Neural cell (in vitro differentiated cells): ENCODE data around the gene METTL14. TPM values are rescaled to one million over a fixed set of nuclear protein-coding genes. Genes with fewer than 3 reads are reported as not detected.

Experiments
- H2AFZ ChIP-seq: fragments of 200-600, 300-800 bp; sonication (generic), shearing (Covaris generic); 2 replicates; pipeline ENCODE4 v1.6.0; 2014; ENCODE audit warnings: low read depth, mild to moderate bottlenecking, antibody characterized with exemption, low read length, moderate library complexity
- H3F3A ChIP-seq: fragments of 200-600 bp; shearing (Covaris generic); 2 replicates; pipeline ENCODE4 v1.6.1; 2016; ENCODE audit warnings: mild to moderate bottlenecking, moderate library complexity, mixed read lengths, antibody characterized with exemption, low read length; ENCODE audit not compliant: insufficient read depth, poor library complexity, severe bottlenecking
- H3K27ac ChIP-seq: fragments of 200-600, 300-800 bp; sonication (generic), shearing (Covaris generic); 2 replicates; pipeline ENCODE4 v1.5.1; 2014; ENCODE audit warnings: mild to moderate bottlenecking, low read length, moderate library complexity
- H3K27me3 ChIP-seq: fragments of 300-800, 200-600 bp; sonication (generic), shearing (Covaris generic); 2 replicates; pipeline ENCODE4 v1.6.0; 2014; ENCODE audit warnings: mild to moderate bottlenecking, low read depth, low read length, moderate library complexity; ENCODE audit not compliant: insufficient read depth
- H3K36me3 ChIP-seq: fragments of 300-800, 200-600 bp; sonication (generic), shearing (Covaris generic); 2 replicates; pipeline ENCODE4 v1.5.1; 2014; ENCODE audit warnings: mild to moderate bottlenecking, antibody characterized with exemption, low read length, moderate library complexity; ENCODE audit not compliant: insufficient read depth
- H3K4me2 ChIP-seq: fragments of 300-800, 200-600 bp; sonication (generic), shearing (Covaris generic); 2 replicates; pipeline ENCODE4 v1.6.0; 2014; ENCODE audit warnings: mild to moderate bottlenecking, low read length
- H3K4me3 ChIP-seq: fragments of 300-800, 200-600 bp; sonication (generic), shearing (Covaris generic); 2 replicates; pipeline ENCODE4 v1.5.1; 2014; ENCODE audit warnings: mild to moderate bottlenecking, low read length, moderate library complexity
- H3K79me2 ChIP-seq: fragments of 200-600 bp; shearing (Covaris generic); replicated peaks from 2 replicates; pipeline ENCODE4 v1.6.0; 2014; ENCODE audit warnings: mild to moderate bottlenecking, low read length, moderate library complexity; ENCODE audit not compliant: insufficient read depth
- H3K9ac ChIP-seq: fragments of 300-800, 200-600 bp; sonication (generic), shearing (Covaris generic); 2 replicates; pipeline ENCODE4 v1.6.1; 2016; ENCODE audit warnings: mild to moderate bottlenecking, low read length, mixed read lengths
- H3K9me2 ChIP-seq: fragments of 200-600 bp; shearing (Covaris generic); 2 replicates; pipeline ENCODE4 v1.6.1; 2016; ENCODE audit warnings: mild to moderate bottlenecking, low read length, mixed read lengths; ENCODE audit not compliant: insufficient read depth
- H3K9me3 ChIP-seq: fragments of 200-600, 300-800 bp; sonication (generic), shearing (Covaris generic); 2 replicates; pipeline ENCODE4 v1.6.1; 2016; ENCODE audit warnings: mild to moderate bottlenecking, mixed run types, low read length, moderate library complexity, mixed read lengths
- H4K20me1 ChIP-seq: fragments of 200-600 bp; shearing (Covaris generic); 2 replicates; pipeline ENCODE4 v1.6.1; 2016; ENCODE audit warnings: mild to moderate bottlenecking, mixed run types; ENCODE audit not compliant: insufficient read depth
- EP300 ChIP-seq: fragments of 450-650 bp; conservative IDR thresholded peaks from 2 replicates; pipeline ENCODE4 v1.6.1; 2014; ENCODE audit warnings: antibody characterized with exemption, mild to moderate bottlenecking, moderate library complexity; ENCODE audit not compliant: poor library complexity, severe bottlenecking
- EZH2 ChIP-seq: fragments of 200-600, 300-800 bp; shearing (Covaris generic), sonication (generic); IDR thresholded peaks from 2 replicates; pipeline ENCODE4 v1.6.1; 2014; ENCODE audit warnings: antibody characterized with exemption, low read length, borderline replicate concordance, mild to moderate bottlenecking; ENCODE audit not compliant: insufficient read depth, poor library complexity, severe bottlenecking
- MXI1 ChIP-seq: fragments of 450-650 bp; conservative IDR thresholded peaks from 2 replicates; pipeline ENCODE4 v1.6.1; 2014; ENCODE audit warnings: antibody characterized with exemption, mild to moderate bottlenecking; ENCODE audit not compliant: poor library complexity, severe bottlenecking
- POLR2AphosphoS5 ChIP-seq: IDR thresholded peaks from 2 replicates; pipeline ENCODE4 v1.6.1; 2012
- RAD21 ChIP-seq: fragments of 450-650 bp; conservative IDR thresholded peaks from 2 replicates; pipeline ENCODE4 v1.6.1; 2014; ENCODE audit warnings: antibody characterized with exemption, mild to moderate bottlenecking, moderate library complexity
- SMC3 ChIP-seq: fragments of 450-650 bp; conservative IDR thresholded peaks from 2 replicates; pipeline ENCODE4 v1.6.1; 2014; ENCODE audit warnings: antibody characterized with exemption, mild to moderate bottlenecking, moderate library complexity; ENCODE audit not compliant: poor library complexity
- TAF1 ChIP-seq: IDR thresholded peaks from 2 replicates; pipeline ENCODE4 v1.6.1; 2012; ENCODE audit warnings: low read depth
- polyA plus RNA-seq: library from polyadenylated mRNA; depleted of rRNA; stranded (reverse); fragments of >200 nt; gene quantifications from 2 replicates; pipeline ENCODE4 v1.2.3, GENCODE V29; 2014
- TF ChIP-seq, protein P1 (sequence below): fragments of 450-650 bp; IDR thresholded peaks from 2 replicates; pipeline ENCODE4 v1.5.1; 2014; ENCODE audit warnings: antibody characterized with exemption, mild to moderate bottlenecking, moderate library complexity; ENCODE audit not compliant: poor library complexity, severe bottlenecking
- TF ChIP-seq, protein P2 (sequence below): IDR thresholded peaks from 2 replicates; pipeline ENCODE4 v1.6.1; 2012; ENCODE audit warnings: borderline replicate concordance

Gene METTL14
- polyA plus RNA-seq, 1 donor from 2014 or later = 18.8 TPM

DNA sequence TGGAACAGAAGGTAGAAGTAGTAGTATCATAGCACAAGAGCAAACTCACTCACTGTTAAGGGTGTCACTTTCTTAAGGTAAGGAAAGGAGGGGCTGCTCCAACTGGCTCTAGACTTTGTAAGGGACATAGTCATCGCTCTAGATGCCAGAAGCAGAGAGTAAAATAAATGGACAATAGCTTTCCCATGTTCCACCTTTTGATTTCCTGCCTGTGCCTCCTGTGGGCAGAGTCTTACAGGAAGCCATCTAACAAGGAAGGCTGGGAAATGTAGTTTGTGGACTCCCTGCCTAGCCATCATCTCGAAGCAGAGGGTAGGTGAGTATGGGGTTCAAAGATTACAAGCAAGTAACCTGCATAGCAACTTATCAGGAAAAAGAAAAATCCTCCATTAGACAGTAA, 1.7 kb upstream of the METTL14 start:
- peak overlapping the region; percentile 31 for H3K4me3 ChIP-seq

DNA sequence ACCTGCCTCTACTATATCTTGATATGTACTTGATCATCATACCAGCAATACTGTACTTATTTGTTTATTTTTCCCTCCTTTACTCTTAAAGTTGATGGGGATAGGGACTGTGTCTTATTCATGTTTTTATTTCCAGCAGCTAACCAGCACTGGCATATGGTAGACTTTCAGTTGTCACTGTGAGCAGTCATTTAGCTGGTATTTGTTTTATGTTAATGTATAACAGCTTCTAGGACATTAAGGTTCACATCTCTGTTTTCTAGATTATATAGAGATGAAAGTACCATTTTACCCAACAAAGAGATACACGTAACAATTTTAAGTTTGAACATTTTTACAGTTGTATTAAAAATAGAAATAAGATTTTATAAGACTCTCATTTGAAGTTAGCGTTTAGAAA, 17.9 kb downstream of the METTL14 start:
- no peak overlapping the region for H3K9ac ChIP-seq
- no peak for TF ChIP-seq MXI1
- no peaks in the 10 kb centered on the region for H3F3A ChIP-seq
- no peak overlapping the region for H3K27ac ChIP-seq
- no peaks in the 10 kb centered on the region for H4K20me1 ChIP-seq
- H3K27me3 ChIP-seq = no peaks in the 10 kb centered on the region
- H3K4me2 ChIP-seq = no peak overlapping the region
- H2AFZ ChIP-seq = no peak overlapping the region
- peaks cover 8% of the 10 kb centered on the region for H3K36me3 ChIP-seq
- H3K9me3 ChIP-seq = no peaks in the 10 kb centered on the region
- no peak overlapping the region for H3K4me3 ChIP-seq
- no peaks in the 10 kb centered on the region for H3K79me2 ChIP-seq
- no peaks in the 10 kb centered on the region for H3K9me2 ChIP-seq

More for the DNA sequence above, 1.7 kb upstream of the METTL14 start:
- no peak overlapping the region for H2AFZ ChIP-seq
- H3K4me2 ChIP-seq = peak overlapping the region; percentile 4
- TF ChIP-seq MXI1 = no peak
- TF ChIP-seq RAD21 = no peak
- no peak for TF ChIP-seq SMC3
- peaks cover 23% of the 10 kb centered on the region for H3K79me2 ChIP-seq
- H3F3A ChIP-seq = no peaks in the 10 kb centered on the region
- H3K27me3 ChIP-seq = no peaks in the 10 kb centered on the region
- no peaks in the 10 kb centered on the region for H3K36me3 ChIP-seq
- H3K9ac ChIP-seq = no peak overlapping the region
- no peak overlapping the region for H3K27ac ChIP-seq
- no peaks in the 10 kb centered on the region for H4K20me1 ChIP-seq
- no peaks in the 10 kb centered on the region for H3K9me2 ChIP-seq
- H3K9me3 ChIP-seq = no peaks in the 10 kb centered on the region

DNA sequence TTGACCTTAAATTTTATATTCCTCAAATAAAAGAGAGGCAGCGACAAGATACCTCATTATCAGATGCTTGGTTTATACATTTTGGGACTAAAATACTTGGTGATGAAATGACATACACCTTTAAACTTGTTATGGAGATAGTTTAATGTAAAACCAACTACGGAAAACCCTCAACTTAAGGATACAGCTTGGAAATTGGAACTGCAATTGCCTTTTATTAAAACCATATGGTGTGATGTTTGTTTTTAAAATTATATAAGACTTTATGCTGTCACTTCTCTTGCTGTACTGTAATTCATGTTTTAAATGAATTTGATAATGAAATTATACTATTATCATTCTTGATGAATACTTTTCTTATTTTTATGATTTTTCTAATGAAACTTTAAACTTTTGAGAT, 25.9 kb downstream of the METTL14 start:
- H3K9me2 ChIP-seq = no peaks in the 10 kb centered on the region
- no peaks in the 10 kb centered on the region for H3F3A ChIP-seq
- H3K9me3 ChIP-seq = no peaks in the 10 kb centered on the region
- no peak overlapping the region for H3K4me3 ChIP-seq
- H3K9ac ChIP-seq = no peak overlapping the region
- H3K27ac ChIP-seq = no peak overlapping the region
- H3K4me2 ChIP-seq = no peak overlapping the region
- no peaks in the 10 kb centered on the region for H3K79me2 ChIP-seq
- TF ChIP-seq TAF1 (no peak), EP300 (no peak), EZH2 (no peak), RAD21 (no peak), SMC3 (no peak), MXI1 (no peak), POLR2AphosphoS5 (no peak)
- TF ChIP-seq, protein P1, sequence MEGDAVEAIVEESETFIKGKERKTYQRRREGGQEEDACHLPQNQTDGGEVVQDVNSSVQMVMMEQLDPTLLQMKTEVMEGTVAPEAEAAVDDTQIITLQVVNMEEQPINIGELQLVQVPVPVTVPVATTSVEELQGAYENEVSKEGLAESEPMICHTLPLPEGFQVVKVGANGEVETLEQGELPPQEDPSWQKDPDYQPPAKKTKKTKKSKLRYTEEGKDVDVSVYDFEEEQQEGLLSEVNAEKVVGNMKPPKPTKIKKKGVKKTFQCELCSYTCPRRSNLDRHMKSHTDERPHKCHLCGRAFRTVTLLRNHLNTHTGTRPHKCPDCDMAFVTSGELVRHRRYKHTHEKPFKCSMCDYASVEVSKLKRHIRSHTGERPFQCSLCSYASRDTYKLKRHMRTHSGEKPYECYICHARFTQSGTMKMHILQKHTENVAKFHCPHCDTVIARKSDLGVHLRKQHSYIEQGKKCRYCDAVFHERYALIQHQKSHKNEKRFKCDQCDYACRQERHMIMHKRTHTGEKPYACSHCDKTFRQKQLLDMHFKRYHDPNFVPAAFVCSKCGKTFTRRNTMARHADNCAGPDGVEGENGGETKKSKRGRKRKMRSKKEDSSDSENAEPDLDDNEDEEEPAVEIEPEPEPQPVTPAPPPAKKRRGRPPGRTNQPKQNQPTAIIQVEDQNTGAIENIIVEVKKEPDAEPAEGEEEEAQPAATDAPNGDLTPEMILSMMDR = no peak
- TF ChIP-seq, protein P2, sequence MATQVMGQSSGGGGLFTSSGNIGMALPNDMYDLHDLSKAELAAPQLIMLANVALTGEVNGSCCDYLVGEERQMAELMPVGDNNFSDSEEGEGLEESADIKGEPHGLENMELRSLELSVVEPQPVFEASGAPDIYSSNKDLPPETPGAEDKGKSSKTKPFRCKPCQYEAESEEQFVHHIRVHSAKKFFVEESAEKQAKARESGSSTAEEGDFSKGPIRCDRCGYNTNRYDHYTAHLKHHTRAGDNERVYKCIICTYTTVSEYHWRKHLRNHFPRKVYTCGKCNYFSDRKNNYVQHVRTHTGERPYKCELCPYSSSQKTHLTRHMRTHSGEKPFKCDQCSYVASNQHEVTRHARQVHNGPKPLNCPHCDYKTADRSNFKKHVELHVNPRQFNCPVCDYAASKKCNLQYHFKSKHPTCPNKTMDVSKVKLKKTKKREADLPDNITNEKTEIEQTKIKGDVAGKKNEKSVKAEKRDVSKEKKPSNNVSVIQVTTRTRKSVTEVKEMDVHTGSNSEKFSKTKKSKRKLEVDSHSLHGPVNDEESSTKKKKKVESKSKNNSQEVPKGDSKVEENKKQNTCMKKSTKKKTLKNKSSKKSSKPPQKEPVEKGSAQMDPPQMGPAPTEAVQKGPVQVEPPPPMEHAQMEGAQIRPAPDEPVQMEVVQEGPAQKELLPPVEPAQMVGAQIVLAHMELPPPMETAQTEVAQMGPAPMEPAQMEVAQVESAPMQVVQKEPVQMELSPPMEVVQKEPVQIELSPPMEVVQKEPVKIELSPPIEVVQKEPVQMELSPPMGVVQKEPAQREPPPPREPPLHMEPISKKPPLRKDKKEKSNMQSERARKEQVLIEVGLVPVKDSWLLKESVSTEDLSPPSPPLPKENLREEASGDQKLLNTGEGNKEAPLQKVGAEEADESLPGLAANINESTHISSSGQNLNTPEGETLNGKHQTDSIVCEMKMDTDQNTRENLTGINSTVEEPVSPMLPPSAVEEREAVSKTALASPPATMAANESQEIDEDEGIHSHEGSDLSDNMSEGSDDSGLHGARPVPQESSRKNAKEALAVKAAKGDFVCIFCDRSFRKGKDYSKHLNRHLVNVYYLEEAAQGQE = no peak
- H3K36me3 ChIP-seq = peaks cover 4% of the 10 kb centered on the region
- H2AFZ ChIP-seq = no peak overlapping the region
- H4K20me1 ChIP-seq = no peaks in the 10 kb centered on the region
- H3K27me3 ChIP-seq = no peaks in the 10 kb centered on the region
